OCI-LY3 (cell line): ENCODE data around the gene MUC4.
A peak's percentile ranks its signal among the peaks of the same experiment; 100 is the strongest.

Experiments
- H2AFZ ChIP-seq: fragments of 200-600, 300-600 bp; shearing (Covaris generic); 2 replicates; pipeline ENCODE4 v1.6.0; 2014; ENCODE audit warnings: antibody characterized with exemption, low read depth, low read length
- H3K27ac ChIP-seq: fragments of 200-600, 300-600 bp; sonication (generic); 2 replicates; pipeline ENCODE4 v1.5.1; 2014; ENCODE audit warnings: mild to moderate bottlenecking, low read length, moderate library complexity, mixed read lengths
- H3K27me3 ChIP-seq: fragments of 200-600, 300-600 bp; sonication (generic); 2 replicates; pipeline ENCODE4 v1.6.1; 2014; ENCODE audit warnings: low read depth, low read length, mixed read lengths
- H3K36me3 ChIP-seq: fragments of 200-600, 300-600 bp; sonication (generic); replicated peaks from 2 replicates; pipeline ENCODE3; 2014; ENCODE audit warnings: low read depth, low read length, mixed read lengths
- H3K4me1 ChIP-seq: fragments of 300-600, 200-600 bp; sonication (generic); 2 replicates; pipeline ENCODE4 v1.6.1; 2014; ENCODE audit warnings: low read length, mixed read lengths
- H3K4me2 ChIP-seq: fragments of 200-600, 300-600 bp; sonication (generic); 2 replicates; pipeline ENCODE4 v1.6.1; 2014; ENCODE audit warnings: low read length, mixed read lengths
- H3K4me3 ChIP-seq: fragments of 300-600, 200-600 bp; sonication (generic); 2 replicates; pipeline ENCODE4 v1.5.1; 2014; ENCODE audit warnings: antibody characterized with exemption, mild to moderate bottlenecking, low read length, moderate library complexity
- H3K79me2 ChIP-seq: fragments of 300-600, 200-600 bp; shearing (Covaris generic); 2 replicates; pipeline ENCODE4 v1.6.1; 2014; ENCODE audit warnings: mild to moderate bottlenecking, low read length, mixed read lengths
- H3K9ac ChIP-seq: fragments of 300-600, 200-600 bp; shearing (Covaris generic); 2 replicates; pipeline ENCODE4 v1.6.0; 2014; ENCODE audit warnings: mild to moderate bottlenecking, low read length, moderate library complexity
- H3K9me3 ChIP-seq: fragments of 200-600, 300-600 bp; shearing (Covaris generic); 2 replicates; pipeline ENCODE4 v1.6.1; 2014; ENCODE audit warnings: low read length, mixed read lengths; ENCODE audit not compliant: insufficient read depth
- H4K20me1 ChIP-seq: fragments of 200-600, 300-600 bp; sonication (generic); 2 replicates; pipeline ENCODE4 v1.6.1; 2016; ENCODE audit warnings: low read length, mixed read lengths; ENCODE audit not compliant: insufficient read depth
- CTCF ChIP-seq: fragments of 200-600, 300-600 bp; sonication (generic); IDR thresholded peaks from 2 replicates; pipeline ENCODE4 v1.5.1; 2014; ENCODE audit warnings: antibody characterized with exemption, low read length, low read depth
- EZH2phosphoT487 ChIP-seq: fragments of 200-600 bp; shearing (Covaris generic); IDR thresholded peaks from 2 replicates; pipeline ENCODE4 v1.6.1; 2018; ENCODE audit warnings: antibody characterized with exemption, mixed run types, low read depth

The MUC4 gene

GRCh38 chr3:195859061-195859845 lies 47.5 kb upstream of the MUC4 start:
- Histone ChIP-seq H4K20me1 (no peaks in the 10 kb centered on the region), H3K9me3 (no peaks in the 10 kb centered on the region), H3K9ac (peak overlapping the region; percentile 29; the same call in 1 of the 2 replicates), H3K36me3 (no peaks in the 10 kb centered on the region), H3K4me3 (peak overlapping the region; percentile 76), H3K4me1 (0 out of 2 replicates have a peak, but pooled peaks cover 6% of the 10 kb centered on the region), H3K4me2 (peak overlapping the region; percentile 93), H3K27me3 (no peaks in the 10 kb centered on the region), H3K79me2 (no peaks in the 10 kb centered on the region), H3K27ac (no peak overlapping the region), H2AFZ (peak overlapping the region; percentile 85)
- no peak for TF ChIP-seq EZH2phosphoT487
- TF ChIP-seq CTCF: peak; percentile 94

GRCh38 chr3:195856410-195857084 lies 44.8 kb upstream of the MUC4 start:
- Histone ChIP-seq H3K36me3 (no peaks in the 10 kb centered on the region), H3K4me3 (no peak overlapping the region), H3K4me2 (no peak overlapping the region), H3K9me3 (no peaks in the 10 kb centered on the region), H2AFZ (no peak overlapping the region), H3K4me1 (0 out of 2 replicates have a peak, but pooled peaks cover 6% of the 10 kb centered on the region), H3K79me2 (no peaks in the 10 kb centered on the region), H3K9ac (no peak overlapping the region), H4K20me1 (no peaks in the 10 kb centered on the region), H3K27ac (no peak overlapping the region), H3K27me3 (no peaks in the 10 kb centered on the region; the same call in 1 of the 2 replicates)
- TF ChIP-seq CTCF (no peak), EZH2phosphoT487 (no peak)

GRCh38 chr3:195855471-195856409 lies 44.0 kb upstream of the MUC4 start:
- no peak overlapping the region for H3K4me3 ChIP-seq
- no peak overlapping the region for H2AFZ ChIP-seq
- no peaks in the 10 kb centered on the region for H3K79me2 ChIP-seq
- H3K4me2 ChIP-seq: no peak overlapping the region
- H3K27ac ChIP-seq: no peak overlapping the region
- H3K36me3 ChIP-seq: no peaks in the 10 kb centered on the region
- no peaks in the 10 kb centered on the region for H4K20me1 ChIP-seq
- no peak overlapping the region for H3K9ac ChIP-seq
- TF ChIP-seq CTCF (no peak; the same call in 1 of the 2 replicates), EZH2phosphoT487 (no peak)
- no peaks in the 10 kb centered on the region; the same call in 1 of the 2 replicates for H3K27me3 ChIP-seq
- no peaks in the 10 kb centered on the region for H3K9me3 ChIP-seq
- H3K4me1 ChIP-seq: peaks cover 10% of the 10 kb centered on the region; the same call in 1 of the 2 replicates
